PC-3 (cell line): ENCODE results near the gene CNOT6L. TPM values are rescaled to one million over a fixed set of nuclear protein-coding genes. Genes with fewer than 3 reads are reported as not detected.

Source experiments
- ATAC-seq: fragments of 200-7000 bp; cut with Tn5 transposase; 2 replicates; pipeline ENCODE4 v1.9.1; 2020; ENCODE audit warnings: mild to moderate bottlenecking, moderate library complexity
- BruUV-seq: library from RNA; stranded (reverse); fragments of 400-500 nt; replicated peaks from 2 replicates; lab custom pipeline; 2021; lab: Mats Ljungman, UMichigan
- CTCF ChIA-PET: fragments of 300-600 bp; sonication (Branson Sonifier 250); formaldehyde crosslinking; loops from one replicate; lab custom pipeline; 2022; ENCODE audit warnings: antibody characterized with exemption; lab: Charles Lee
- POLR2A ChIA-PET: fragments of 300-600 bp; sonication (Branson Sonifier 250); formaldehyde crosslinking; loops from one replicate; lab custom pipeline; 2022; ENCODE audit warnings: antibody characterized with exemption; ENCODE audit not compliant: unreplicated experiment; lab: Charles Lee
- DNase-seq: peaks from one replicate; pipeline ENCODE4 v3.0.0-alpha.2; 2015
- H2AFZ ChIP-seq: fragments of 300-600 bp; sonication (generic); 2 replicates; pipeline ENCODE4 v1.6.0; 2016; ENCODE audit warnings: antibody characterized with exemption, low read length
- H3F3A ChIP-seq: fragments of 300-600 bp; sonication (generic); one replicate; pipeline ENCODE4 v1.6.0; 2017; ENCODE audit warnings: antibody characterized with exemption, low read length, control low read depth, mild to moderate bottlenecking; ENCODE audit not compliant: unreplicated experiment
- H3K27ac ChIP-seq: fragments of 300-600 bp; sonication (generic); 2 replicates; pipeline ENCODE4 v1.5.1; 2016; ENCODE audit warnings: mild to moderate bottlenecking, low read length
- H3K27me3 ChIP-seq: fragments of 300-600 bp; sonication (generic); 2 replicates; pipeline ENCODE4 v1.6.1; 2016; ENCODE audit warnings: low read length, mixed read lengths
- H3K36me3 ChIP-seq: fragments of 300-600 bp; sonication (generic); 2 replicates; pipeline ENCODE4 v1.6.1; 2016; ENCODE audit warnings: low read depth, mixed run types, low read length, mixed read lengths
- H3K4me1 ChIP-seq: fragments of 300-600 bp; sonication (generic); 2 replicates; pipeline ENCODE4 v1.5.1; 2016; ENCODE audit warnings: low read length; ENCODE audit not compliant: insufficient read depth
- H3K4me2 ChIP-seq: fragments of 300-600 bp; sonication (generic); 2 replicates; pipeline ENCODE4 v1.6.0; 2016; ENCODE audit warnings: low read length
- H3K4me3 ChIP-seq: fragments of 300-600 bp; sonication (generic); 2 replicates; pipeline ENCODE4 v1.5.1; 2016; ENCODE audit warnings: mild to moderate bottlenecking, low read length, mixed read lengths
- H3K79me2 ChIP-seq: fragments of 300-600 bp; sonication (generic); 2 replicates; pipeline ENCODE4 v1.6.1; 2017; ENCODE audit warnings: low read length, mixed read lengths
- H3K9ac ChIP-seq: fragments of 300-600 bp; sonication (generic); 2 replicates; pipeline ENCODE4 v1.6.0; 2016; ENCODE audit warnings: mild to moderate bottlenecking, low read length
- H3K9me2 ChIP-seq: fragments of 300-600 bp; sonication (generic); replicated peaks from 2 replicates; pipeline ENCODE4 v1.6.1; 2016; ENCODE audit warnings: mixed run types, low read length, mixed read lengths
- H3K9me3 ChIP-seq: fragments of 300-600 bp; sonication (generic); 2 replicates; pipeline ENCODE4 v1.6.1; 2016; ENCODE audit warnings: low read length, mixed read lengths
- H4K20me1 ChIP-seq: fragments of 300-600 bp; sonication (generic); 2 replicates; pipeline ENCODE4 v1.6.1; 2016; ENCODE audit warnings: low read length, mixed read lengths
- EZH2 ChIP-seq: fragments of 300-600 bp; sonication (generic); IDR thresholded peaks from one replicate; pipeline ENCODE4 v1.6.1; 2017; ENCODE audit warnings: antibody characterized with exemption, mild to moderate bottlenecking, low read length; ENCODE audit not compliant: unreplicated experiment
- EZH2phosphoT487 ChIP-seq: fragments of 300-600 bp; sonication (generic); IDR thresholded peaks from 2 replicates; pipeline ENCODE4 v1.6.1; 2018; ENCODE audit warnings: mild to moderate bottlenecking, antibody characterized with exemption, low read length, borderline replicate concordance
- intact Hi-C: fragments of 100-400 bp; cut with micrococcal nuclease; formaldehyde crosslinking; loops from 2 replicates; pipeline ENCODE4 v1.9.0; 2023
- total RNA-seq: library from RNA; depleted of rRNA; stranded (reverse); fragments of >200 nt; gene quantifications from 2 replicates; pipeline ENCODE4 v1.2.3, GENCODE V29; 2014
- TF ChIP-seq, protein P1 (sequence below): fragments of 300-600 bp; sonication (generic); conservative IDR thresholded peaks from 2 replicates; pipeline ENCODE4 v1.5.1; 2017; ENCODE audit warnings: antibody characterized with exemption, low read depth, mild to moderate bottlenecking, low read length

Gene CNOT6L
- total RNA-seq, 1 experiment from 2014 or later: 2.6 TPM

- Histone ChIP-seq H2AFZ (no peak overlapping the region), H4K20me1 (no peaks in the 10 kb centered on the region), H3K79me2 (peaks cover 4% of the 10 kb centered on the region; the same call in 1 of the 2 replicates), H3K4me1 (no peaks in the 10 kb centered on the region), H3K9me3 (no peaks in the 10 kb centered on the region), H3F3A (no peaks in the 10 kb centered on the region), H3K9ac (no peak overlapping the region), H3K36me3 (no peaks in the 10 kb centered on the region), H3K4me2 (no peak overlapping the region), H3K4me3 (no peak overlapping the region), H3K9me2 (no peaks in the 10 kb centered on the region), H3K27ac (no peak overlapping the region), H3K27me3 (no peaks in the 10 kb centered on the region)
- ChIA-PET CTCF (no interaction called here), POLR2A (no interaction called here)
- no TSS peak for BruUV-seq
- ATAC-seq (no peak), DNase-seq (no peak)
- TF ChIP-seq EZH2phosphoT487 (no peak), EZH2 (no peak)
- TF ChIP-seq, protein P1, sequence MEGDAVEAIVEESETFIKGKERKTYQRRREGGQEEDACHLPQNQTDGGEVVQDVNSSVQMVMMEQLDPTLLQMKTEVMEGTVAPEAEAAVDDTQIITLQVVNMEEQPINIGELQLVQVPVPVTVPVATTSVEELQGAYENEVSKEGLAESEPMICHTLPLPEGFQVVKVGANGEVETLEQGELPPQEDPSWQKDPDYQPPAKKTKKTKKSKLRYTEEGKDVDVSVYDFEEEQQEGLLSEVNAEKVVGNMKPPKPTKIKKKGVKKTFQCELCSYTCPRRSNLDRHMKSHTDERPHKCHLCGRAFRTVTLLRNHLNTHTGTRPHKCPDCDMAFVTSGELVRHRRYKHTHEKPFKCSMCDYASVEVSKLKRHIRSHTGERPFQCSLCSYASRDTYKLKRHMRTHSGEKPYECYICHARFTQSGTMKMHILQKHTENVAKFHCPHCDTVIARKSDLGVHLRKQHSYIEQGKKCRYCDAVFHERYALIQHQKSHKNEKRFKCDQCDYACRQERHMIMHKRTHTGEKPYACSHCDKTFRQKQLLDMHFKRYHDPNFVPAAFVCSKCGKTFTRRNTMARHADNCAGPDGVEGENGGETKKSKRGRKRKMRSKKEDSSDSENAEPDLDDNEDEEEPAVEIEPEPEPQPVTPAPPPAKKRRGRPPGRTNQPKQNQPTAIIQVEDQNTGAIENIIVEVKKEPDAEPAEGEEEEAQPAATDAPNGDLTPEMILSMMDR: no peak
- intact Hi-C loops: no loop called here
These were observed 42.7 kb downstream of the CNOT6L start for GRCh38 chr4:77776182-77777134.

GRCh38 chr4:77773101-77773500 lies 46.1 kb downstream of the CNOT6L start:
- intact Hi-C loops: no loop called here
- POLR2A ChIA-PET: no interaction called here
- CTCF ChIA-PET: no interaction called here
- H3K4me1 ChIP-seq: no peaks in the 10 kb centered on the region
- H3K9me3 ChIP-seq: no peaks in the 10 kb centered on the region
- no peaks in the 10 kb centered on the region for H3K27me3 ChIP-seq
- no TSS peak for BruUV-seq
- H3K9ac ChIP-seq: no peak overlapping the region
- no peak overlapping the region for H2AFZ ChIP-seq
- H3F3A ChIP-seq: no peaks in the 10 kb centered on the region
- H4K20me1 ChIP-seq: no peaks in the 10 kb centered on the region
- no peaks in the 10 kb centered on the region for H3K9me2 ChIP-seq
- 0 out of 2 replicates have a peak, but pooled peaks cover 3% of the 10 kb centered on the region for H3K79me2 ChIP-seq
- DNase-seq: no peak
- TF ChIP-seq EZH2 (no peak), EZH2phosphoT487 (no peak)
- TF ChIP-seq, protein P1: no peak
- no peaks in the 10 kb centered on the region for H3K36me3 ChIP-seq
- no peak overlapping the region for H3K4me3 ChIP-seq
- ATAC-seq: no peak
- no peak overlapping the region for H3K27ac ChIP-seq
- H3K4me2 ChIP-seq: no peak overlapping the region

DNA sequence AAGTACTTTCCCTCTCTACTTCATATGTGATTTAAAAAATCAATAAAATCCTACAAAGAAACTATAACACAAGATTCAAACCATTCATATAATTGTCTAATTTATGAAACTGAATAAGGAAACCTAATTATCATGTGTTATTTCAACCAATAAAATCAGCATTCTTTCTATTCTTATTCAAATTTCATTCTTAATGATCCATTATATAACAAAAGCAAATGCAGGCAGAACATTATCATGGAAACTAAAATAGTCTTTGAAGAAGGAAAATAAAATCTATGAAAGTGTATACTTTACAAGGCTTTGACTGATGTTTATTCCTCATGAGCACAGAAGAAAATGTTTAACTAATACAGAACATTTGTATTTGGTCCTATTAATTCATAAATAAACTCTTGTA lies 47.6 kb downstream of the CNOT6L start:
- Histone ChIP-seq H3K36me3 (no peaks in the 10 kb centered on the region), H3K79me2 (no peaks in the 10 kb centered on the region), H3K9ac (no peak overlapping the region), H3F3A (no peaks in the 10 kb centered on the region), H2AFZ (no peak overlapping the region), H4K20me1 (no peaks in the 10 kb centered on the region), H3K27ac (no peak overlapping the region), H3K4me1 (no peaks in the 10 kb centered on the region), H3K4me2 (no peak overlapping the region), H3K9me2 (no peaks in the 10 kb centered on the region), H3K9me3 (no peaks in the 10 kb centered on the region), H3K4me3 (no peak overlapping the region), H3K27me3 (no peaks in the 10 kb centered on the region)
- ChIA-PET POLR2A (no interaction called here), CTCF (no interaction called here)
- TF ChIP-seq EZH2 (no peak), EZH2phosphoT487 (no peak)
- TF ChIP-seq, protein P1: no peak
- no peak for ATAC-seq
- intact Hi-C loops: no loop called here
- DNase-seq: no peak
- BruUV-seq: no TSS peak
